Activated T-helper 9 cell treated with anti-CD3 and anti-CD28 coated beads, Interleukin-2, amount 50 U/mL, for 16 hours (primary cell): Measurements from ENCODE around the gene SPINT2.
"Not testable (repeated sequence)": the region's sequence is repeated elsewhere in the genome, so short reads cannot be mapped to it uniquely, and the experiment has no call there.

Experiments used
- DNase-seq: peaks from one replicate; pipeline ENCODE4 v3.0.0-alpha.2; 2020; ENCODE audit warnings: low read depth

SPINT2 gene

DNA sequence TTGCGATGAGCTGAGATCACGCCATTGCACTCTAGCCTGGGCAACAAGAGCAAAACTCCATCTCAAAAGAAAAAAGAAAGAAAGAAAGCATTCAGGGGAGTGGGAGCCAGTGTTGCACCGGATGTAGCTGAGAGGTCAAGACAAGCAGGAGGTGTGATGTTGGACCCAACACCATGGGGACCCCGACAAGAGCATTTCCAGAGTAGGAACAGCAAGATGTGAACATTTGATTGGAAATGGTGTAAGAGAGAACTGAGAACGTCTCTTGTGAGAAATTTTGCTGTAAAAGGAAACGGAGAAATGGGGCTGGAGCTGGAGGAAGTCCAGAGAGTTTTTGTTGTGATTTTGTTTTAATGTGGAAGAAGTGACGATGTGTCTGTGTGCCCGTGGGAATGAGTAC lies 24.6 kb upstream of the SPINT2 start:
- DNase-seq, result no peak

DNA sequence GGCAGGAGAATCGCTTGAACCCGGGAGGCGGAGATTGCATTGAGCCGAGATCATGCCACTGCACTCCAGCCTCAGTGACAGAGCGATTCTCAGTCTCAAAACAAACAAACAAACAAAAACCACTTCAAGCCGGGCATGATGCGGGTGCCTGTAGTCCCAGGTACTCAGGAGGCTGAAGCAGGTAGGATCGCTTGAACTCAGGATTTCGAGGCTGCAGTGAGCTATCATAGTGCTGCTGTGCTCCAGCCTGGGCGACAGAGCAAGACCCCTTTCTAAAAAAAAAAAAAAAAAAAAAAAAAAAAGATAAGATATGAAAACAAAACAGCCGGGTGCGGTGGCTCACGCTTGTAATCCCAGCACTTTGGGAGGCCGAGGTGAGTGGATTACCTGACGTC lies 21.1 kb upstream of the SPINT2 start:
- no peak for DNase-seq

DNA sequence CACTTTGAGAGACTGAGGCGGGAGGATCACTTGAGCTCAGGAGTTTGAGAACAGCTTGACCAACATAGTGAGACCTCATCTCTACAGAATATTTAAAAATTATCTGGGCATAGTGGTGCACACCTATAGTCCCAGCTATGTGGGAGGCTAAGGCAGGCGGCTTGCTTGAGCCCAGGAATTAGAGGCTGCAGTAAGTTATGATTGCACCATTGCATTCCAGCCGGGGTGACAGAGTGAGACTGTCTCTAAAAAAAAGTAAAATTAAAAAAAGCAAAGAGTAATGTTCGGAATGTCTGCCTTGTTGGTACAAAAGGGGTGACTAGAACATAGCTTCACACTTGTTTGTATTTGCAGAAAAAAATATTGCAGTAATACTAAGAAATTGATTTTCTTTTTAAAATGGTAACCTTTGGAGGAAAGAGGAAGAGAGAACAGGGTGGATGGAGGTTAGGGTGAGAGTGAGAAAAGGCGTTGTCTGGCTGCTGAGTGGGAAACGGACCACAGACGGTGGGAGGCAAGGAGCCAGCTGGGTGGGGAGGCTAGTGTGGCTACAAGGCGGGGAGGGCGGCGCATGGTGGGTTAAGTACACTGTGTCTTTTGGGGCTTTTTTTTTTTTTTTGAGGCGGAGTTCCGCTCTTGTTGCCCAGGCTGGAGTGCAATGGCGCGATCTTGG lies 18.4 kb upstream of the SPINT2 start:
- no peak for DNase-seq

DNA sequence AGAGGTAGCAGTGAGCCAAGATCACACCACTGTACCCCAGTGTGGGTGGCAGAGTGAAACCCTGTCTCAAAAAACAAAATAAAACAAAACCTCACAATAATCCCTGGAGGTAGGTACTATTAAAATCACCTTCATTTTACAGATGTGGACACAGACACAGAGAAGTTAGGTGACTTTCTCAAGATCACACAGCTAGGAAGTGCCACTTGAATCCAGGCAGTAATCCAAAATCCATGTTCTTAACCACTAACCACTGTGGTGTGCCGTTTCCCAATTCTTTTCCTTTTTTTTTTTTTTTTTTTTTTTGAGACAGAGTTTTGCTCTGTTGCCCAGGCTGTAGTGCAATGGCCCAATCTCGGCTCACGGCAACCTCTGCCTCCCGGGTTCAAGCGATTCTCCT lies 17.2 kb upstream of the SPINT2 start:
- DNase-seq, result no peak

DNA sequence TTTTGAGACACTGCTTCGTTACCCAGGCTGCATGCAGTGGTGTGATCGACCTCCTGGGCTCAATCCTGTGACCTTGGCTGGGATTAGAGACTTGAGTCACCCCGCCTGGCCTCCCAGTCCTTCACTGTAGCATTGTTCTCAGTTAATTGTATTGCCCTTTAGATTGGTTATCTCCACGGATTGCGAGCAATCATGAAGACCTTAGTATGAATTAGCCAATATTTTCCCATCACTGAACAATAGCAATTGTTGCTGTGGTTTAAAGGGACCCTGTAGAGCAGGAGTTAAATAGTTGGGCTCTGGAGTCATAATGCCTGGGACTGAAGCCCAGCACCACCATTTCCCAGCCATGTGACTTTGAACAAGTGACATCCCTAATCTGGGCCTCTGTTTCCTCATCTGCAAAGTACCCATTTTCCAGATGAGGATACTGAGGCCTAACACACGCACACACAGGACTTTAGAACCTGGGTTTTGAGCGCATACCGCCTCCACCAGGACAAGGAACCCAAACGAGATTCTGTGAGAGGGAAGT lies 16.6 kb upstream of the SPINT2 start:
- no peak for DNase-seq

DNA sequence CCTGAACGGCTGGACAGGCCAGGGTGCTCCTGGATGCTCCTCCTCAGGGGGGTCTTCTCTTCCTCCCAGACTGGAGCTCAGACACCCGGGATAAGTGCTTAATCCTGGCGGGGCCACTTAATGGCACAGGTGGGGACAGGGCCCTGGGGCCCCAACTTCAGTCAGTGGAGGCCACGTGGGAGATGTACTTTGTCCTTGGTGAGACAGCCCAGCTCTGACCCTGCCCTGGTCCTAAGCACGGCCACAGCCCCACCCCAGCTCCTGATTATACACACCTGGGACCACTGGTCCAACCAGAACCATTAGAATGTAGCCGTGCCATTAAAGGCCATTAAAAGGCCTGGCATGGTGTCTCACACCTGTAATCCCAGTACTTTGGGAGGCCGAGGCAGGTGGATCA lies 16.0 kb upstream of the SPINT2 start:
- DNase-seq, result no peak

DNA sequence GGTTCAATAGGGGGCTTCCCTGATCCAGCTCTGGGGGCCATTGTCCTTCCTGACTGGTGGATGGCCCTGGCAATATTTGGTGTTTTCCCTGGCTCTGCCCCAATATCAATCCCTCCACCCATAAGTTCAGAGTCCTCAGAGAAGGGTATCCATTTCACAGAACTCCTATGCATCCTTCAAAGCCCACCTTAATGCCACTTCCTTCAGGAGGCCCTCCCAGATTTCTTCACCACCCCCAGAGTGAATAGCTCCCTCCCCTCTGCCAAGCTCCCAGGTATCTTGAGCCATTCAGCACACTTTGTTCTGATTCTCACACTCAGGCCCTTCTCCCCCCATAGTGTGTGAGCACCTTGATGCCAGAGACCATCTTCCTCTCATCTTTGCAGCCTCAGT lies 13.9 kb upstream of the SPINT2 start:
- no peak for DNase-seq

DNA sequence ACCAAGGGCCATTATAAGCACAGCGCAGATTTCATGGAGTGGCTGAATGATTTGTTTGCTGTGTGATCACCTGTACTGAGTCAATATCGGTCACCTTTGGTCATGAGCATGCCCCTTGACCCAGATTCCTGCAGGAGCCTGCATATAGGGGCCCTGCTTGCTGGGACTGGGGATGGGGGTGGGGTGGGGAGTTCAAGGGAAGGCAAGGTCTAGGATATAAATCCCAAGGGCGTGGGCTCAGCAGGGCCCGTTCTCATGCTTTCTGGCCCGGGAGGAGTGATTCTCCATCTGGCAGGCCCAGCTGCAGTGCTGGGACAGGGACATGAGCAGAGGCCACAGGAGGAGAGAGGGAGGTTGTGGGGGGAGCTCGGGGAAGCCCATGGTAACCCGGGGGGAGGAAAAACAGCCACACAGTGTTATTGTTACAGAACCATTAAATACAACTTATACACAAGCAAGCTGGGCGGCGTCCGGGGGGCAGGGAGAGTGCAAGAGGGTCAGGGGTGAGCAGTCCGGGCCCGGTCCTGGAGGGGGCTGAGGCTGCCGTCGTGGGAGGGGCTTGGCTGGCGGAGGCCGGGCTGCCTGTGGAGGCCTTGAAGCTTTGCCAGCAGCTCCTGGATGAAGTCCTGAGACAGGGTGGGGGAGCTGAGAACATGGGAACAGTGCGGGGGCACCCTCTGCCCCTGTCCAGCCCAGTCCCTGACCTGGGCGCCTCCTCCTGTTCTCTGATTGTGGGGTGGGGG lies 13.4 kb upstream of the SPINT2 start:
- no peak for DNase-seq

DNA sequence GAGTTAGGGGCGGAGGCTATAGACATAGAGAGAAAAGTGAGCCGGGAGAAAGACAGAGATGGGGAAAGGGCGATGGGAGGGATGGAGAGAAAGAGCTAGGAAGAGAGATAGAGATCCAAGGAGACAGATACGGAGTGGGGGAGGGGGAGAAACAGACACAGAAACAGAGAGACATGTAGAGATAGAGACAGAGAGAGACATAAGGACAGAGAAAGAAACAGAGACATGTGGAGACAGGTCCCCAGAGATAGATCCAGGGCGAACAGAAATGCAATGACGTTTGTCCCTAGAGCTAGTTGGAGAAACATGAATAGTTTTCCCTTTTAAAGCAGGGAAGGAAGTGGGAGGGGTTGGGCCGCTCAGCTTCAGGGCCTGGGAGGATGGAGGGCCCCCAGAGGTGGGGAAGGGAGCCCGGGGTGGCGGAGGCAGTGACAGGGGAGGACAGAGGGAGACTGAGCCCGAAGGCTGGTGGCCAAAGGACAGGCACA lies 12.8 kb upstream of the SPINT2 start:
- DNase-seq, result no peak

DNA sequence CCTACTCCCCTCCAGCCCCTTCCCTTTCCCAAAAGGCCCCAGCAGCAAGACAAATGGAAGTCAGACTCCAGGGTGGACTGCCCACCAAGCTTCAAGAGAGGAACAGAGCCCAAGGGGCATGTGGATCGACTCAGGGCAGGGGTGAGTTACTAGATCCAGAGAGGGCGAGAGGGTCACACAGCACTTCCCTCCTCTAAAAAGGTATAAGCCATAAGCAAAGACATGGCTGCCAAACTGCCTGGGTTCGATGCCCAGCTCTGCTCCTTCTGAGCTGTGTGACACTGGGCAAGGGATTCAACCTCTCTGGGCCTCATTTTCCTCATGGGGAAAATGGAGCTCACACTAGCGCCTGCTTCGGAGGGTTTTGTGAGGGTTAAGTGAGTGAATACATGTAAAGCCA lies 12.0 kb upstream of the SPINT2 start:
- DNase-seq, result no peak

DNA sequence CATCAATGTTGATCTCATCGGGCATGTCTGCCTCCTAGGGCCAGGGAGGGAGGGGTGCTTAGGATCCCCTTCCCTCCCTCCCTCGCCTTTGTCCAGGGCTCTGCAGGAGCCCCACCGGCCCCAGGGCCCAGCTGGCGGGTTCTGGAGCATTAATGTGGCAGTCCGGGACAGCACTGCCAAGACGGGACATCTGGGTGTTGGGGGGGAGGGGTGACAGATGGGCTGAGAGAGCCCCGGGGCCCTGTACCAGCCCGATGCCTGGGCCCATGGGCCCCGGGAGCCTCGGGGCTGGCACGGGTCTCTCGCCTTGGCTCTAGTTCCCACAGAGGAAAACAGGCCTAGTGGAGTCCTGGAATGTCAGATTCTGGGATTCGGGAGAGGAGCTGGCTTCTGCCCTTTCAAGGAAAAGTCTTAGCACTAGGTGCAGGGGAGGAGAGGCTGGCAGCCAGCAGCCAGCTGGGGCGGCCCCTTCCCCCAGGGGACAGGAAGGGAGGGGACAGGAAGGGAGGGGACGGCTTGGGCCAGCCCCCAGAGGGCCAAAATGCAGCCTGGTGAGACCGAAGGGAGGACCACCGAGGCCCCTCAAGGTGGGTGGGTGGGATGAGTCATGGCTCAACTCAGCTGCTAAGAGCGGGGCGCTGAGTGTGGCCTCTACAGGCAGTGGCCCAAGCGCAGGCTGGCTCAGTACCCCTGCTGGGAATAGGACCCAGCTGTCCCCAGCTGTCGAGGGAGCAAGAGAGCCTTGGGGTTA lies 11.3 kb upstream of the SPINT2 start:
- DNase-seq, result no peak

DNA sequence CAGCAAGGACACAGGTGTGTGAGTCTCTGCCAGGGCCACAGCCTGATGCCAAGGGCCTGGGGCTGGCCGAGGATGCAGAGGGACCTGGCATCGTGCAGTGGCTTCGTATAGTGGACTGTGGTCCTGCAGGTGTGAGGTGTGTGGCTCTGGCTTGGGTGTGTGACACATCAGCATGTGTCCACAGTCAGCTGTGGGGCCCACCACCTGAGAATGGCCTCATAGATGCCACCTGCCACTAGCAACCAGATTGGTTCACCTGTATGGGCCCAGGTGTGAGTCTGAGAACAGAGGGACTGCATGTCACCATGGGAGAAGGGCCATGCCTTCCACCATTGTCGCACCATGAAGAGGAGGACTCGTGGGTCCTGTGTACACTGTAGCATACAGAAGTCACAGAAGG lies 10.6 kb upstream of the SPINT2 start:
- DNase-seq, result no peak

DNA sequence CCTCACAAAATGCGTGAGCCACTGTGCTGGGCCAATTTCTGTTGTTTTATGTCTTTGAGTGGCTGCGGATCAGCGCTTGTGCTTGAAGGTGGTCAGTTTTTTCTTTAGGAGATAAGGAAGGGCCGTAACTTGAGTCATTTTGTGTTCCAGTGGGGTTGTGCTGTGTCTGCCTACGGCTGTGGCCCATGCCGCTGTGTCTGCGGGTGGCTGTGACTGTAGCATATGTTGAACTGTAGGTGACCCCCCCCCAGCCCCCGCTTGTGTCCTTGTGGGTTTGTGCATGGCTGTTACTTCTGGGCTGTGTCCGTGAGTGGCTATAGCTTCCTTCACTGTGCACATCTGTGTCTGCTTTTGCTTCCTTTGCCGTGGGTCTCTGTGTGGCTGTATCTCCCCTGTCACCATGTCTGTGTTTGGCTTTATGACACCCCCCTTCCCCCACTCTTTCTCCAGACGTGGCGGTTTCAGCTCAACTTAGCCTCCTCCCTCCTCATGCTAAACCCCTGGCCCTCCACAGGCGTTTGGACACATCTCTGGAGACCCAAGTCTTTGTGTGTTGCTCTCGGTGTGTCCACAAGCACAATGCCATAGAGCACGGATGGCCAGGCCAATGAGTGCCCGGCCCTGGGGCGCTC lies 8.9 kb upstream of the SPINT2 start:
- DNase-seq, result no peak

DNA sequence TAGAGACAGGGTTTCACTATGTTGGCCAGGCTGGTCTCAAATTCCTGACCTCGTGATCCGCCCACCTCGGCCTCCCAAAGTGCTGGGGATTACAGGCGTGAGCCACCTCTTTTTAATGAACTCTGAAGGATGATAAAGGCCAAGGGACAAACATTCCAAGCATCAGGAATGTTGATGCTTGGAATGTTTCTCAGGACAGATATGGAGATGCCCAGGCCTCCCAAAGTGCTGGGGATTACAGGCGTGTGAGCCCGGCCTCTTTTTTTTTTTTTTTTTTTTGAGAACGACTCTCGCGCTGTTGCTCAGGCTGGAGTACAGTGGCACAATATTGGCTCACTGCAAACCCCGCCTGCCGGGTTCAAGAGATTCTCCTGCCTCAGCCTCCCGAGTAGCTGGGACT lies 2.4 kb upstream of the SPINT2 start:
- DNase-seq, result not testable (repeated sequence)

DNA sequence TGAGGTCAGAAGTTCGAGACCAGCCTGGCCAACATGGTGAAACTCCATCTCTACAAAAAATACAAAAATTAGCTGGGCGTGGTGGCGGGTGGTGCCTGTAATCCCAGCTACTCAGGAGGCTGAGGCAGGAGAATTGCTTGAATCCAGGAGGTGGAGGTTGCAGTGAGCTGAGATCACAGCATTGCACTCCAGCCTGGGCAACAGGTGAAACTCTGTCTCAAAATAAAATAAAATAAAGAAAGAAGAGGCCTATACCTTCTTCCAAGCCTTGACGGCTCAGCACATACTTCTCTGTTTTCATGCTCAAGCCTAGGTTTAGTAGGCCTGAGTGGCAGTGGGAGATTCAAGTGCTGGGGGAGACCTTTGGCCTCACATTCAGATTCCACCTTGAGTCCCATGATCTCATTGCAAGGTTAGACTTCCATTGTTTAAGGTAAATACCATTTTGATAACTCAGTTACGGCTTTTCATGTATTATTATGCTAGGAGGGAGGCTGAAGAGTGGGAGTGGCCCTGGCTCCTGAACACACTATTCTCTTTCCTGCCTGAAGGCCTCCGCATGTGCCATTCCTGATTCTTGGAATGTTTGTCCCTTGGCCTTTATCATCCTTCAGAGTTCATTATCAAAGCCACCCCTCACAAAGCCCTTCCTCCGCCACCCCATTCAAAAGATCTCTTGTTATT lies 1.6 kb upstream of the SPINT2 start:
- DNase-seq, result no peak

DNA sequence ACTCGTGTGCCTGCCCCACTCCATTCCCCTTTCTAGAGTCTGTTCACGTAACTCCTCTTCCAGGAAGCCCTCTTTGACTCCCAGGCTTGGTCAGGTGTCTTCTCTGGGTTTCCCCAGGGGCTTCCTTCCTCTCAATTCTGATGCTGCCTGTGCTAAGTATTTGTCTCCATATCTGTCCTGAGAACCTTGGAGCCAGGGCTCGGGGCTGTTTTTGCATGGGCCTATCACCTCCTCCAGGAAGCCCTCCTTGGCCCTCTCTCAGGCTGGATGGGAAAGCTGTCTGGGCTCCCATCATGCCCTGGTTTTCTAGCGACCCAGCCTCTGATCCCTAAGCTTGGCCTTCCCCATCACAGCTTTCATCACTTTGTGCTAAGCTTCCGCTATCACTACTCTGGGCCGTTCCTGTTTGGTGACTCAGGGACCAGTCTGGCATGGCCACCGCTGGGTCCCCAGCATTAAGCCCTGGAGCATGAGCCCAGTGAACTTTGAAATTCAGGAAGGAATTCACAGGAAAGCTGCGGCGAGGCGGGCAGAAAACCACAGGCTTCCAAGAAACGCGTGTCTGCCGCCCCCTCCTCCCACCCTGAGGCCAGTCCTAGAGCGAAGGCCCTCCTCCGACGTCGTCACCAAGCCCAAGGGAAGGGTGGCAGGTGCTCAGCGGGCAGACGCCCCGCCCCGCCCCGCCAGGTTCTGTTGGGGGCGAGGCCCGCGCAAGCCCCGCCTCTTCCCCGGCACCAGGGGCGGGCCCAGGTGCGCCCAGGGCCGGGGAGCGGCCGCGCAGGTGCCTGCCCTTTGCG lies 486 bp upstream of the SPINT2 start:
- DNase-seq, result peak; percentile 58

DNA sequence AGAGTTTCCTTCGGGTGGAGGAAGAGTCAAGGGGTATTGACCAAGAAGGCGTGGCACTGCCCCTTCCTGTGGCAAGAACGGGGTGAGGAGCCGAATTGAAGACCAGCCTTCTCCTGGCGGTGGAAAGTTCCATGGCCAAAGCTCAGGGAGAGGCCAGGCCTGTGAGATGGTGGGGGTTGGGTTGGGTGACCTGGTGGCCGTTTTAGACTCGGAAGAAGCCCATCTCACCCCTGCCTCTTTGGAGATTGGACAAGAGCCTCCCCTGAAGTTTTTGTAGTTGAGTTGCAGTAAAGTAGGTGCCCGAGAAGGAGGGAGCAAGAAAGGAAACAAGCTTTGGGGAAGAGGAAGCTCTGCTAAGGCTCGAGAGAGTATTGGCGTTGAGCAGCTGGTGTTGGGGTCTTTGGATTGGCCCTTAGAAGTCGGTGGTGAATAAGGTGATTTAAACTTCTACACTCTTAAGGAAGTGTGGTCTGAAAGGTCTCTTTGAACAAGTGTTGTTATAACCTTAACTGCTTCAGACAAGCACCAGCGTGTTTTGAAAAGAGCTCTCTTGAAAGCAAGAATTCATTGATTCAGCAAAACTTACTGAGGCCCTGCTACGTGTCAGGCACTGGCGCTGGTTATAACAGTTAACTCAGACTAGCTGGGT lies 964 bp downstream of the SPINT2 start:
- no peak for DNase-seq

DNA sequence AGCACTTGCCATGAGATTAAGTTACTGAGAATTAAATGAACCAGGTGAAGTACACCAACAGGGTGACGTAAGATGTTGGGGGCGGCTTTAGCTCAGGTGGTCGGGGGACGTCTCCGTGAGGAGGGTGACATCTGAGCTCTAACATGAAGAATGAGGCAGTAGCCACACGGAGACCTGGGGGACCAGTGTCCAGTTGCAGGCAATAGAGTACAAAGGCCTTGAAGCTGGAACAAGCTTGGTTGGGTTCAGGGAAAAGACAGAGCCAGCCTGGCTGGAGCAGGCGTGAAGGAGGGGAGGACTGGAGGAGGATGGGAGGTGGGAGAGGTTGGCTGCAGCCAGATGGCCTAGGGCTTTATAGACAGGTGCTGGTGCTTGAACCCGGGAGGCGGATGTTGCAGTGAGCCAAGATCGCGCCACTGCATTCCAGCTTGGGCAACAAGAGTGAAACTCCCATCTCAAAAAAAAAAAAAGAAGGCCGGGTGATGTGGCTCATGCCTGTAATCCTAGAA lies 1.6 kb downstream of the SPINT2 start:
- DNase-seq, result no peak

DNA sequence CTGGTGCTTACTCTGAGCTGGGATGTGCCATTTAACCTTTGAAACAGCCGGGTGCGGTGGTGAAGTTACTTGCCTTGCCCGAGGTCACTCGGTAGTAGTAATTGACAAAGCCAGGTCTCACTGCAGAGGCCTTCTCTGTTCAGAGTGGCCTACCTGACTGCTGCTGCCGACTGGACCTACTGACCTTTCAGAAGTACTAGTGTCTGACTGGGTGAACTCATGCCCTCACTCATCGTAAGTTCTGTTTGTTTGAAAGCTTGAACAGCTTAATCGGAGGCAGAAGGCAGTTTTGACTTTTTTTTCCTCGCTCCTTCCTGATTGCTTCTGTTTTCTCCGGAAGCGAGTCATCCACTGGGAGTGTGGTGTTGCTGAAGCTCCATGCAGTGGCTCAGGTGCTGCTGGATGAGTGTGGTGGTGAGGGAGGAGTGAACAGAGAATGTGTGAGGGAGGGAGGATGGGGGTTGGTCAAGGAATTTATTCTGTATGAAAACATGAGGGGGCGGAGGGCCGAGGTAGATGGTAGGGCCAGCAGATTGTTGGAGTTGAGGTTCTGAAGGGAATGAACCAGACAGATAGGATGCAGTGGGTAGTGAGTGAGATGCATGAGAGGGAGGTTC lies 2.7 kb downstream of the SPINT2 start:
- no peak for DNase-seq
